GM18499 (cell line): ENCODE measurements around the gene SKAP1.

Experiments
- ATAC-seq: cut with Tn5 transposase; IDR thresholded peaks from one replicate; pipeline ENCODE4 v1.9.1; 2021; ENCODE audit warnings: moderate number of reproducible peaks; ENCODE audit not compliant: insufficient read depth, unreplicated experiment

SKAP1 gene

DNA sequence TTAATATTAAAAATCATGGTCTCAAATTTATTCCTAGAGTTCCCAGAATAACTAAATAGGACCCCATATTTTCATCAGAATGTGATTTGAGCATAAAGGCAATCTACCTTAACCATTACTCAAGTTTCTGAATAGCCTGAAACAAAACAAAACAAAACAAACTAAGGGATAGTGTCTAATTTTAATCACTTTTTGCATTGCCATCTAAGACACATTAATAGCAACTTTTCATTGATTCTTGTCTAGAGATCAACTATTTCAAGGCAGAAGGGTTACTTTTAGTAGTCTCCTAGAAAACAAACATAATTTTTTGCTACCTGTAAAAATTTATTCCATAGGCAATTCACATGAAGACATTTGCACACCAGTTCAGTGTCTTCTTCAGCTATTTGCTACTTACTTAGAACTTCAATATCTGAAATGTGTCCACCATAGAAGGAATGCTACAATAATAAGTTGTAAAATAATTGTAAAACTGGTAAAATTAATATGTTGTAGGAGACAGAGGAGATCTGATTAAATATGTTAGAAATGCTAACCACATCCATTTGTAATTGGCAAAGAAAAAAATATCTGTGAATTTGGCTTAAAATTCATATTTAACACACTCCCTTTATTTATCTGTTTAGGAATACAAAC is 94.7 kb downstream of the SKAP1 start:
- ATAC-seq = no peak

DNA sequence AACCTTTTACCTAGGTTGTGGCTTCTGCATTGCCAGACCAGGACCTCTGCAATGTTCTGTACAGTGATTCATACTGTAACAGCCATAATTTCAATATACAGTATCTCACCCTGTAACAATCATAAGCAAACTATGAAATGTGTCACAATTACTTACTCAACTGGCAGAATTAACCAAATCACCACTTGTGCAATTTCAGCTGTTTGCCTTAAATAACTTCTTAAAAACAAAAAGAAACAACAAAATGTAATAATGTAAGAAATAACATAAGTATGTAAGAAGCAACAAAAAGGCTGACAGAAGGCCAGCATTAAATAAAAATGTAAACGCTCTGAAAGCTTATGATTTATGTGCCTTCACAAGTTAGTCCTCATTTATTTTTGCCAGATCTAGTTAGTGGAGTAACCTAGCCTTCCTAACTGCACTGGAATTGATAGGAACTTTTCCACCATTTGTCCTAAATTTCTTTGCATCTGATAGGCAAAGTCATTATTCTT is 96.9 kb downstream of the SKAP1 start:
- ATAC-seq = no peak

DNA sequence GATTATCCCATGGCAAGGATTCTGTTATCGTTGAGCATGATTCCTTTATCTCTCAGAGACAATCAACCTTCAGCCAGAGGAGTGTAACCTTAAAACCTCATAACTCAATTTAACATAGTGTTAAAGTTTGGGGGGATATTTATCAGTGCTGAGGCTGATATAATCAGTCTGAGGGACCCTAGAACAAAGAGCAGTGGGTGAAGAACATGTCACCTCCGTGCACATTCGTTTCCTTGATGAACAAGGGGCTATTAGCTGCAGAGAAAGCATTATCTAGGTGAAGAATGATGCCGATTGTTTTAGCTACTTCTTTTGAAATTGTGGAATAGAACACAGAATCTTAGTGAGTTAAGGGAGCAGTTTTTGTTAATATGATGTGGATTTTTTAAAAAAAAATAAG is 99.1 kb downstream of the SKAP1 start:
- no peak for ATAC-seq

DNA sequence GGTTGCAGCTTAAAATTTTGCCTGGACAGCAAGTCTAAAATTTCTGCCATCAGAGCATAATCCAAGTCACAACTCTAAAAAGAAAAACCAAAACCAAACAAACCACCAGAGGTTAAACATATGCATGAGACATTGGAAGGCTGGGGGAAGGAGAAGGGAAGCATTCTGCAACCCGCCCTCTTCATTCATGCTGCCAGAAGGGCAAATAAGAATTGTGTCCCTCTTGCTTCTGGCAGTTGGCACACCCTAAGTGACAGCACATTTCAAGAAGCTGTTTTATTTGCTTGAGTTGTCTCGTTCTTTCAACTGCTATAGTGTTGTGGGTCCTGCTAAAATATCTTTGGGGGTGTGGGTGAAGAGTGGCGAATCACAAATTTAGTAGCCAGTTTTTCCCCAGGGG is 99.6 kb downstream of the SKAP1 start:
- ATAC-seq = no peak

DNA sequence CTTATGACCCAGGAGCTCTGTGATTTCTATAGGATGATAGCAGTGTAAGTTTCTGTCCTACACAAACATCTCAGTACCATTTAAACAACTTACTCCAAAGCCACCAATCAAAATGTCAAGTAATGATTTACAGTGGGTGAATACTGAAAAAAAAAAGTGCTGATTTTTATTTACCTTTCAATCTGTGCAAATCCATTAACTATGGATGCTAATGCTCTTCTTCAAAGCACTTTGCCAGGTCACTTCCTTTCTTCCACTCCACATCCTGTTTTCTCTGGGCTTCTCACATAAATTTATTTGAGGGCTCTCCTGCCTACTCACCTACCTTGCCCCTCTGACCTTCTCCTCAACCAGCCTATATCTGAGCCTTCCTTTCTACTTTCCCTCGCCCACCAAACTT is 101.6 kb downstream of the SKAP1 start:
- ATAC-seq = no peak

DNA sequence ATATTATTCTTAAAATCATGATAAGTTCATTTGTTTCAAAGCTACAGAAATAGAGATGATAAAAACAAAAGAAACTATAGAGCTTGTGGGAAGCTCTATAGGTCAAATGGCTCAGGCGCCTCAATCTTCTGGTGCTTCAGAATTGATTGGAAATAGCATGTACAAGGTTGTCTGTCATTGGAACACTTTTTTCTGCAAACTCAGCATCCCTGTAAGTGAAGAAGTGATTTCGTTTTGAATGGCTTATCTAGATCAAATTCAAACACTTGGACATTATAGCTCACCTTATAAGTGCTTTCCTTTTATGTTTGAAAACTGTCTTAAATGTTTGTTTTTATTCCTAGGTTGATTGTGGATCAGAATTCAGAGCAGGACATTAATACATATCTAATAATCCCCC is 103.7 kb downstream of the SKAP1 start:
- ATAC-seq = no peak

DNA sequence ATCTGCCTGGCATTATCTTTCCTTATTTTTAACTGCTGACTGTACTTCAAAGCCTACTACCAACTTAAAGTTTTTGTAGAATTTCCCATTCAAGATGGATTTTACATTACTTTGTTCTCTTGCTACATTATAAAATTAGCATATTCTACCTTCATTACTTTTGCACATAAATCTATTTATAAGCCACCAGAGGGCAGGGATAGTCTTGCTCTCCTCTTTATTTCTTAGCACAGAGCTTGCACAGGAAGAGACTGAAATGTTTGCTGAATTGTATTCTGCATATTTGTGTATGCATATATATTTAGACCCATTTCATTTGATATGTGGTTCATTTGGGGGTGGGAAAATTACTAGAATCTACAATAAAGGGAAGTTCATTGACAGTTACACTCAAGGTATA is 108.0 kb downstream of the SKAP1 start:
- ATAC-seq = no peak

DNA sequence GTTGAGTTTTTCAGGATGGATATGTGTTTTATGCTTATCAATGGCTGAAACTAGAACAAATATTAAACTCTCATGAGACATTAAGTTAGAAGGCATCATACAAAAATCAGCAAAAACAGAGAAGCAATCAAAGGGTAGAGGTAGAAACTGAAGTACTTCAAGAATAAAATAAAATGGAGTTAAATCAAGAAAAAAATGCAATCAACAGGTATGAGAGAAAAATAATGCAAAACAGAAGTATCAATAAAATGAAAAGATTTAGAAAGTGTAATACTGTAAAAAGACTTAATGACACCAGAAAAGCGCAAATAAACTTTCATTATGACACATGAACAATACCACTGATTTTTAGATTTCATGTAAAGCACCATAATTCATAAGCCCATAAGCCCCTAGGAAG is 112.3 kb downstream of the SKAP1 start:
- ATAC-seq = no peak

DNA sequence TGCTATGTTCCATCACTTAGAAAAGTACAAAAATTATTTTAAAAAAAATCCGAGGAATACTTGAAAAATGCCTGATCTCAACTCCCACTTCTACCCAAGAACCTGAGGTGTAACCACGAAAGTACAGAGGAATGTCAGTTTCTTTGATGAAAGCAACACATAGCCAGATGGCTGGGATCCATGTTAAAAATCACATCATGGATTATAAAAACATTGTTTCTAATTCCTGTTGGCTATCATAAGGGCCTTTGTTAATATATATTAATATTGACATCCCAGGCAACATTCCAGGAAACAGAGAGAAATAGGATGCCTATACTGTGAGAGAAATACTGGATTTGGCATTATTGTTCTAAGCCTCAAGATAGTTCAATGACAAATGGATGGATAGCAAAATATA is 115.3 kb downstream of the SKAP1 start:
- no peak for ATAC-seq

DNA sequence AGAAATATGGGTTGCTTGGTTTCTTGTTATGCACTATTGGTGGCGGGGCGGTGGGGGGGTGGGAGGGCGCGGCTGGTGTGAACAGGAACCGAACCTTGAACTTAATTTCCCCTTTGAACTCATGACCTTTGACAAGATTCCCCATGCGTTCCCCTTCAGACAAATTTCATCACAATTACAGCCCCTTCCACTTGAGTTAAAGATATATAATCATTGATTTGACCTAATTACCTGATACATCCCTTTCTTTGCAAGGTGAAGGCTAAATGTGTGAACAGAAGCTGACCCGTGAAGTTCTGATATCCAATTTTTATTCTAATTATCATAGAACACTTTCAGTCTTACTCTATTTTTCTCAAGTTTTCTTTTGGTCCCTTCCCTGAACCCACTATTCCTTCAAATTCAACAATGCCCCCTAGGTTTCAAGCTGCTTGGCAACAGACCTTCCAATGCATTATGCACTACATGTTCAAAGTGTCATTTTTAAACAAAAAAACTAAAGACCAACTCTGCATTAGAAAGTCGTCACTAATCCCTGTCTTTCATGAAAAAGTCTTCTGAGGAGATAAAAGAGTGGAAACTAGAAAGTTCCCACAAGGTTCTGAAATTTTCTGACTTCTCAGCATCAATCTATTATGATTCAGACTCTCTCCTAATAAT is 116.8 kb downstream of the SKAP1 start:
- ATAC-seq = no peak

DNA sequence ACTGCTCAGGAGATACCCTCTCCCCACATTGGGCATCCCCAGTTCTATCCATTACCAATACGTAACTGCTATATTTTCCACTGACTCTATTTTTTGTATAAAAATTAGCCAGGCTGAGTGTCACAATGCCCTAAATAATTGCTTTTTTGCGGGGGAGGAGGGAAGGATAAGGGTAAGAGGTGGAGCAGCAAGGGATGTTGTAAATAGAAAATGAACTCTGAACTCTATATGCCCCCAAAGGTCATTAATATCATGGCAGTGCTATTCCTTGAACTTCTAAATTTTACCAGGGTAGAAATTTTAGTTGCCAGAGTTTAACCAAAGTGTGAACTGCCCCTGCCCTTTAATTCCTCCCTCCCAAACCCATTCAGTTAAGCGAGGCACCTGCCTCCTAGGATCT is 118.7 kb downstream of the SKAP1 start:
- no peak for ATAC-seq

DNA sequence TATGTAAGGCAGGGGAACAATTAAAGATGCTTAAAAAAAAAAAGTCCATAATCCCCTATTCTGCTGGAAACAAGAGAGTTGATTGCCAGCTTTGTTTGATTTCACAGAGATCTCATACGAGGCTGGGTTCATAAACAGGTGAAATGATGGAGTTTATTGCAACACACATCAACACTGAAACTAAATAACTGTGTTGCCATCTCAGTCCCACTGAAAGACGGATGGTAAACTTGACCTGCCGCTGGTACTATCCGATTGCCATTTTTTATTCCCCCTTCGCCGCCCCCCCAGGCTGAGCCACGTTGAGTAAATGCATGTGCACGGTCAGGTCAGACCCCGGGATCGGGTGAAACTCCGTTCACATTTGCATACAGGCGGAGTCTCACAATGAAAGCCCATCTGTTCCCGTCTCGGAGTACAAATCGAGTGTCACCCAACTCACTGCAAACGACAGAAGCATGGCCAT is 119.2 kb downstream of the SKAP1 start:
- ATAC-seq = no peak

DNA sequence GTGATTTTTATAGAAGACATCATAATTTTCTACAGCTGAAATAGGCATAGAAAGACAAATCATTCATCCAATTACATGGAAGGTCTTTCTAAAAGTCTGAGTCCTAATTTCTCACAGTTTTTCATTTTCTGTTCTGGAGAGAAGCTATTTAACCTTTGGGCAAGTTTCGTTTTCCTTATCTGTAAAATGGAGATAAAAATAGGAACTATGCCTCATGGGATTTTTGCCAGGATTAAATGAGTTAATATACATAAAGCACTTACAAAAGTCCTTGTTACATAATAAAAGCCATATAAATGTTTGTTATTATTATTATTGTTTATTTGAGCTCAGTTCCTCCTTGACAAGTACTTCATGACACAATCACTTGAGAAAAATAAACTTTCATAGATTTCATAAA is 121.4 kb downstream of the SKAP1 start:
- ATAC-seq = no peak

DNA sequence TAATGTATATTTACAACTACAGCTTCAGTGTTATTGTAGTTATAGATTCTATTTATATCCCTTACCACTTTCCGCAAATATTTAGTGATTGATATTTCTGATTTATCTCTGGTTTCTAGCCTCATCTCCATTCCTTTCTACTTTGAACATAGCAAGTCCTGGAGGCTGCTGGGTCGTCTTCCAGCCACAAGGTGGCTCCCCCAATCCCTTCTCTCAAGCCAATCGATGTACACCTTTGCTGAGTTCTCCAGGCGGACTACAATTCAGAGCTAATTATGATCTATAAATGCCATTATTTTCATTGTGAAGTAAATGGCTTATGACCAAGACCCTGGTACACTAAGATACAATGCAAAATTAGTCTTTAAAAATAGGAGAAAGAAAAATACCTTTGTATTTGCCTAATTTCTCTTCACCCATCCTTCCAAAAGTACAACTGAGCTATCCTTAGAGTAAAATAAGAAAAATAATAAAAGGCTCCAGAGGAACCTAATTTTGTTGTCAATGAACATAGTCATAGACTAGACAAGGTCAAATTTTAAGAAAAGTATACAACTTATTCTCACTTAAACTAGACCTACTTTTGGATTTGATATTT is 122.1 kb downstream of the SKAP1 start:
- no peak for ATAC-seq

DNA sequence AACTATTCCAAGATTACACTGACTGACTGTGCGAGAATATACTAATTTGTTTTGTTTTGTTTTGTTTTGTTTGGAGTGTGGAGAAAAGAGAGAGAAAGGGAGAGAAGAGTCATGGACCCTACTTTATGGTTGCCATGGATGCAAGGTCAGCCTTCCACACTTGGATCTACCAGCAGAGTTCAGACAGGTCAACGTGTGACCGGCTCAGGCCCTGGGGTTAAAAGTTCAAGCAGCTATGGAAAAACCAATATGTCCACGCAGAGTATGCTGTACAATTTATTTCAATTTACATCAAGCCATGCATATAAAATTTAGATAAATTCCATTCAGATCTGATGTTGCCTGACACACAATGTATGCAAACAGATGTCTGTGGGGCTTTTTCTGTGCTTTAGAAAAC is 122.8 kb downstream of the SKAP1 start:
- ATAC-seq = no peak

DNA sequence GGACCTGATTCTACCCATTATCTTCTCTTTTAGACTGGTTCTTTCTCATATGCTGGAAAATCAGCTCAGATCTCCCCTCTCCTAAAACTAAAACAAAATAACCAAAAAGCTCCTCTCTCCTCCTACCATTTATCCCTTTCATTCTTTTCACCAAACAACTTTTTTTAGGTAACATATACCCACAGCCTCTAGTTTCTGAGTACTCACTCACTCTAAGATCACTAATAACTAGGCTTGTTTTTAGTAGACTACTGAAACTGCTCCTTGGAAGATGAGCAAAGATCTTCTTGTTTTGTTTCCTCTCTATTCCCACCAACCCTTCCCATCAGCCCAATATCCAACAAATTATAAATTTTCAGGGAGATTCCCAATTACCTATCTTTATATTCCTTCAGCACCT is 129.0 kb downstream of the SKAP1 start:
- ATAC-seq = no peak

DNA sequence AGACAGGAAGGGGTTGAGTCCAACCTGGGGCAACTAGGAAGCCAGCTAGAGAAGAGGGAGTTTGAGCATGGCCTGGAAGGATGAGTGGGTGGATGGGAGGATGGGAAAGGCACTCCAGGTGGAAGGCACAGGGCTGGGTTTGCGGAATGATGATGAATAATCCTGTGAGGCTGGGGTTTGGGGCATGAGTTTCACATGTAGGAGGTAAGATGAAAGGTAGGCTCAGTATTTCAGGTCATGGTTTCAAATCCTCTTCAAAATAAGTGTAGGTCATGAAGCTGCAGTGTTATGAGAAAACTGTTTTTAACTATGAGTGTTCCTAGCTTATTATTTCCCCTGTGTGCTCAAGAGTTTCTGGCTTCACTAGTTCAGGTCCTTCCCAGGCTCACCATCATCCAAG is 130.3 kb downstream of the SKAP1 start:
- no peak for ATAC-seq

DNA sequence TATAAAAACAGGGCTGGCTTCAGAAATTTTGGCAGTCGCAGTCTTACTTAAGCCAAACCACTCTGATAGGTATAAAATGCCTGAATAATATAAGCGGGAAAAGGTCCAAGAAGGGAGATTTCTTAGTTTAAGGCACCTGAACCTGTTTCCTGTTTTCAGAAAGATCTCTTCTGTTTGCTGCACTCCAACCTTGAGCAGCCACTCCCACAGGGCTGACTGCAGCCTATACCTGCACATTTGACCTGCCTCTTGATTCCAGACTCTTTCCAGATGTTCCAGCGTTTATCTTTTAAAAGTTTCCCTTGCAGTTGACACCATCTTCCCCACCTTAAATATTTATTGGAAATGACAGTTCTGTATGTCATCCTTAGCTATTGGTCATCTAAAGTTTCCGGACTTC is 132.2 kb downstream of the SKAP1 start:
- no peak for ATAC-seq

DNA sequence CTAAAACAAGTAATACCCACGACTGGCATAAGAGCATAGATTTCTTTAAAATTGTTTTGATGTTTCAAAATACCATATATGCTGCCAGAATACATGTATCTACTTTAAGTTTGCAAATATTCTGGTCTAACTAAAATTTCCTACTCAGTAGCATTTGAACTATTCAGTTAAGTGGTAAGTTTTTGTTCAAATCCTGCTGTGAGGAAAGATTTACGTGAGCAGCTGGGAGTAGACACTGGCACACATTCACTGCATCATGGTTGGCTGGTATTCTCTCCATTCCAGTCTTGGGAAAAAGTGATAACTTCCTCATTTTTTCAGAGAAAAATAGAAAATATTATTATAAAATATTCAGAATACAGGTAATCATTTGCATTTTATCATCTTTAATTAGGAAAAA is 133.6 kb downstream of the SKAP1 start:
- ATAC-seq = no peak

DNA sequence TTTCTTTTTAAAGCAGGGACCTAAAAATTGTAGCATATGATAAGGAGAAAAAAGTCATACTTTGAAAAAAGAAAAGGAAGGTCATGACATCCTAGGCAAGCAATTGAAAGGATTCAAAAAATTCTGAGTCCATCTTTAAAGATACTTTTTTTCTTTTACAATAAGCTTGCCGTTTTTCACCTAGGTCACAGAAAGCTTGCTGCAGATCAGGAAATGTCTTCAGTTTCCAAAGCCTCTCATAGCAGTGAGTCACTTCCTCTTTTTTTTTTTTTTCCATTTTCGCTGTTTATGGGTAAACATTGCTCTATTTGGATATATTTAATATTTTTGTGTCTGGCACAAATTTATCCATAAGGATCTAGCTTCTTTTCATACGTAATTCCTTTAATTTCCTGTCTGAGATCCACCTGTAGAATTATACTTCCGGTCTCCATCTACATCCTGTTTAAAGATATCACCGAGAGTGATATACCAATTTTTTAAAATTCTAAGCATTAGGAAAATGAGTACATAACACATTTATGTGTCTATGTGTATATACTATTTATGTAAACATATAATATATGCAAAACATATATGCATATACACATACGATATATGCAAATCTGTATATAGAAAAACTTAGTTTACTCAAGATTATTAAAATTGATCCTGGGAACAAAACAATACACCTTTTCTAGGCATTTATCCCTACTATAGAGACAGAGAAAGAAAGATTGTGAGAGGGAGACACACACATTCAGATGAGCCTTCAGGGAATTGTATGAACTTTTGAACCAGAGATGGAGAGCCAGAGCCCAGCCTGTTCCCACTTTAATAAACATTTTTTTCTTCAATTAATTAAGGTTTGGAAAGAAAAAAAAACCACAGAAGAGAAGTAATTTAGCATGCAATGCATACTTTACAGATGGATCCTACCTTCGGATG is 134.4 kb downstream of the SKAP1 start:
- ATAC-seq = no peak
